ENCODE results near the gene RELA.
A peak's percentile ranks its signal among the peaks of the same experiment; 100 is the strongest.

The RELA gene

GRCh38 chr11:65615229-65615949 is 47.3 kb downstream of the RELA start, which contains the start of gene PCNX3:
Gene PCNX3 (plus strand): TSS chr11:65615776. CDS start chr11:65616312, 536 bp downstream.
- no peaks in the 10 kb centered on the region for H3K27me3 ChIP-seq (replicated peaks; ENCODE audit: control insufficient read depth, insufficient read depth, low read length)
- no peaks in the 10 kb centered on the region for H3K9me3 ChIP-seq (ENCODE audit: control insufficient read depth, low read length)
- H3K4me1 ChIP-seq (ENCODE audit: control insufficient read depth, insufficient read depth, low read length): peaks cover 37% of the 10 kb centered on the region
- peak; percentile 100 for DNase-seq (ENCODE audit: low read depth)
- H3K4me3 ChIP-seq (ENCODE audit: low read length): peak within 1 kb of the TSS; percentile 90
- H3K9ac ChIP-seq (ENCODE audit: low read length): peak within 1 kb of the TSS; percentile 99
- H3K36me3 ChIP-seq (ENCODE audit: control insufficient read depth, insufficient read depth, low read length, severe bottlenecking): peaks cover 35% of the 10 kb centered on the region

GRCh38 chr11:65613091-65613928 is 49.4 kb downstream of the RELA start:
- peaks cover 14% of the 10 kb centered on the region for H3K36me3 ChIP-seq (ENCODE audit: control insufficient read depth, insufficient read depth, low read length, severe bottlenecking)
- no peaks in the 10 kb centered on the region for H3K9me3 ChIP-seq (ENCODE audit: control insufficient read depth, low read length)
- peak overlapping the region; percentile 84 for H3K4me3 ChIP-seq (ENCODE audit: low read length)
- H3K4me1 ChIP-seq (ENCODE audit: control insufficient read depth, insufficient read depth, low read length): peaks cover 52% of the 10 kb centered on the region
- DNase-seq (ENCODE audit: low read depth): no peak
- H3K27me3 ChIP-seq (replicated peaks; ENCODE audit: control insufficient read depth, insufficient read depth, low read length): no peaks in the 10 kb centered on the region
- H3K9ac ChIP-seq (ENCODE audit: low read length): peak overlapping the region; percentile 99

GRCh38 chr11:65612691-65613090 is 50.0 kb downstream of the RELA start:
- Histone ChIP-seq H3K36me3 (ENCODE audit: control insufficient read depth, insufficient read depth, low read length, severe bottlenecking) (peaks cover 11% of the 10 kb centered on the region), H3K9ac (ENCODE audit: low read length) (peak overlapping the region; percentile 99), H3K9me3 (ENCODE audit: control insufficient read depth, low read length) (no peaks in the 10 kb centered on the region), H3K4me3 (ENCODE audit: low read length) (peak overlapping the region; percentile 84), H3K27me3 (replicated peaks; ENCODE audit: control insufficient read depth, insufficient read depth, low read length) (no peaks in the 10 kb centered on the region), H3K4me1 (ENCODE audit: control insufficient read depth, insufficient read depth, low read length) (peaks cover 55% of the 10 kb centered on the region)
- no peak for DNase-seq (ENCODE audit: low read depth)

GRCh38 chr11:65611758-65612603 is 50.7 kb downstream of the RELA start:
- peak; percentile 12 for DNase-seq (ENCODE audit: low read depth)
- Histone ChIP-seq H3K9ac (ENCODE audit: low read length) (peak overlapping the region; percentile 99), H3K27me3 (replicated peaks; ENCODE audit: control insufficient read depth, insufficient read depth, low read length) (no peaks in the 10 kb centered on the region), H3K36me3 (ENCODE audit: control insufficient read depth, insufficient read depth, low read length, severe bottlenecking) (peaks cover 4% of the 10 kb centered on the region), H3K4me1 (ENCODE audit: control insufficient read depth, insufficient read depth, low read length) (peaks cover 56% of the 10 kb centered on the region), H3K9me3 (ENCODE audit: control insufficient read depth, low read length) (no peaks in the 10 kb centered on the region), H3K4me3 (ENCODE audit: low read length) (peak overlapping the region; percentile 84)

- H3K9me3 ChIP-seq (ENCODE audit: control insufficient read depth, low read length): no peaks in the 10 kb centered on the region
- H3K36me3 ChIP-seq (ENCODE audit: control insufficient read depth, insufficient read depth, low read length, severe bottlenecking): peaks cover 3% of the 10 kb centered on the region
- H3K4me1 ChIP-seq (ENCODE audit: control insufficient read depth, insufficient read depth, low read length): peaks cover 52% of the 10 kb centered on the region
- no peak overlapping the region for H3K4me3 ChIP-seq (ENCODE audit: low read length)
- no peaks in the 10 kb centered on the region for H3K27me3 ChIP-seq (replicated peaks; ENCODE audit: control insufficient read depth, insufficient read depth, low read length)
- peak overlapping the region; percentile 99 for H3K9ac ChIP-seq (ENCODE audit: low read length)
- no peak for DNase-seq (ENCODE audit: low read depth)
Measured at GRCh38 chr11:65611028-65611757, 51.5 kb downstream of the RELA start.

GRCh38 chr11:65610404-65610803 is 52.3 kb downstream of the RELA start:
- no peaks in the 10 kb centered on the region for H3K9me3 ChIP-seq (ENCODE audit: control insufficient read depth, low read length)
- peaks cover 9% of the 10 kb centered on the region for H3K36me3 ChIP-seq (ENCODE audit: control insufficient read depth, insufficient read depth, low read length, severe bottlenecking)
- H3K4me1 ChIP-seq (ENCODE audit: control insufficient read depth, insufficient read depth, low read length): peaks cover 52% of the 10 kb centered on the region
- DNase-seq (ENCODE audit: low read depth): no peak
- peak overlapping the region; percentile 29 for H3K9ac ChIP-seq (ENCODE audit: low read length)
- no peaks in the 10 kb centered on the region for H3K27me3 ChIP-seq (replicated peaks; ENCODE audit: control insufficient read depth, insufficient read depth, low read length)
- no peak overlapping the region for H3K4me3 ChIP-seq (ENCODE audit: low read length)

GRCh38 chr11:65609665-65610064 is 53.1 kb downstream of the RELA start:
- peaks cover 16% of the 10 kb centered on the region for H3K36me3 ChIP-seq (ENCODE audit: control insufficient read depth, insufficient read depth, low read length, severe bottlenecking)
- peaks cover 52% of the 10 kb centered on the region for H3K4me1 ChIP-seq (ENCODE audit: control insufficient read depth, insufficient read depth, low read length)
- no peaks in the 10 kb centered on the region for H3K9me3 ChIP-seq (ENCODE audit: control insufficient read depth, low read length)
- no peak for DNase-seq (ENCODE audit: low read depth)
- H3K9ac ChIP-seq (ENCODE audit: low read length): peak overlapping the region; percentile 34
- no peaks in the 10 kb centered on the region for H3K27me3 ChIP-seq (replicated peaks; ENCODE audit: control insufficient read depth, insufficient read depth, low read length)
- no peak overlapping the region for H3K4me3 ChIP-seq (ENCODE audit: low read length)

- Histone ChIP-seq H3K36me3 (ENCODE audit: control insufficient read depth, insufficient read depth, low read length, severe bottlenecking) (peaks cover 20% of the 10 kb centered on the region), H3K9me3 (ENCODE audit: control insufficient read depth, low read length) (no peaks in the 10 kb centered on the region), H3K4me3 (ENCODE audit: low read length) (no peak overlapping the region), H3K9ac (ENCODE audit: low read length) (peak overlapping the region; percentile 34), H3K27me3 (replicated peaks; ENCODE audit: control insufficient read depth, insufficient read depth, low read length) (no peaks in the 10 kb centered on the region), H3K4me1 (ENCODE audit: control insufficient read depth, insufficient read depth, low read length) (peaks cover 52% of the 10 kb centered on the region)
- DNase-seq (ENCODE audit: low read depth): no peak
Measured at GRCh38 chr11:65609229-65609628, 53.5 kb downstream of the RELA start.

- Histone ChIP-seq H3K36me3 (ENCODE audit: control insufficient read depth, insufficient read depth, low read length, severe bottlenecking) (peaks cover 33% of the 10 kb centered on the region), H3K27me3 (replicated peaks; ENCODE audit: control insufficient read depth, insufficient read depth, low read length) (no peaks in the 10 kb centered on the region)
Measured at GRCh38 chr11:65607614-65608426, 54.9 kb downstream of the RELA start.

More at GRCh38 chr11:65607614-65608426, 54.9 kb downstream of the RELA start:
- Histone ChIP-seq H3K9ac (ENCODE audit: low read length) (no peak overlapping the region), H3K9me3 (ENCODE audit: control insufficient read depth, low read length) (no peaks in the 10 kb centered on the region), H3K4me1 (ENCODE audit: control insufficient read depth, insufficient read depth, low read length) (peaks cover 47% of the 10 kb centered on the region), H3K4me3 (ENCODE audit: low read length) (peak overlapping the region; percentile 69)
- no peak for DNase-seq (ENCODE audit: low read depth)
